Activated CD8-positive, alpha-beta T cell treated with anti-CD3 and anti-CD28 coated beads for 36 hours (primary cell): ENCODE data around the gene CASTOR1. TPM values are rescaled to one million over a fixed set of nuclear protein-coding genes. Genes with fewer than 3 reads are reported as not detected.

Experiments
- ATAC-seq: fragments of 200-7000 bp; cut with Tn5 transposase; one replicate; pipeline ENCODE4 v1.10.0; 2021; ENCODE audit warnings: mild to moderate bottlenecking, moderate library complexity
- CTCF ChIA-PET: fragments of 350-600 bp; sonication (Branson Sonifier 250); formaldehyde crosslinking; loops from one replicate; lab custom pipeline; 2021; ENCODE audit warnings: antibody characterized with exemption; lab: Charles Lee
- POLR2A ChIA-PET: fragments of 350-600 bp; sonication (Branson Sonifier 250); formaldehyde crosslinking; loops from one replicate; lab custom pipeline; 2021; ENCODE audit warnings: antibody characterized with exemption; lab: Charles Lee
- DNase-seq: peaks from one replicate; pipeline ENCODE4 v3.0.0-alpha.2; 2020
- H3K27ac Mint-ChIP-seq: one replicate; pipeline ENCODE4 v1.8.0; 2021; ENCODE audit warnings: mild to moderate bottlenecking, mixed read lengths
- H3K27me3 Mint-ChIP-seq: one replicate; pipeline ENCODE4 v1.8.0; 2021; ENCODE audit warnings: mixed read lengths
- H3K36me3 Mint-ChIP-seq: one replicate; pipeline ENCODE4 v1.8.0; 2021; ENCODE audit warnings: low read depth, mixed read lengths
- H3K4me1 Mint-ChIP-seq: one replicate; pipeline ENCODE4 v1.8.0; 2021; ENCODE audit warnings: low read depth, mixed read lengths
- H3K4me3 Mint-ChIP-seq: one replicate; pipeline ENCODE4 v1.8.0; 2021; ENCODE audit warnings: mild to moderate bottlenecking, moderate library complexity, mixed read lengths
- H3K9me3 Mint-ChIP-seq: one replicate; pipeline ENCODE4 v1.8.0; 2021; ENCODE audit warnings: mixed read lengths
- CTCF ChIP-seq: fragments of 200-600 bp; IDR thresholded peaks from one replicate; pipeline ENCODE4 v1.8.0; 2022; ENCODE audit warnings: antibody characterized with exemption, mild to moderate bottlenecking
- intact Hi-C: fragments of 100-400 bp; cut with micrococcal nuclease; formaldehyde crosslinking; loops from one replicate; pipeline ENCODE4 v1.10.0; 2022
- total RNA-seq, 2 experiments: library from RNA; stranded (reverse); gene quantifications; one replicate each; pipeline ENCODE4 v1.2.3, GENCODE V29; 2021

CASTOR1 gene
- total RNA-seq, 2 experiments from 2014 or later, result 4.2 to 5.1 TPM

GRCh38 chr22:30261134-30261533 lies 28.2 kb downstream of the CASTOR1 start:
- DNase-seq (no peak), ATAC-seq (no peak)
- peaks cover 2% of the 10 kb centered on the region for H3K27me3 Mint-ChIP-seq
- no peak for TF ChIP-seq CTCF
- no peaks in the 10 kb centered on the region for H3K9me3 Mint-ChIP-seq
- H3K4me1 Mint-ChIP-seq, result peaks cover 25% of the 10 kb centered on the region
- H3K4me3 Mint-ChIP-seq, result no peak overlapping the region
- intact Hi-C loops, result no loop called here
- POLR2A ChIA-PET, result interaction anchor here (0.6 to 1.0 kb wide), 4 partner anchors 41 to 1419 kb away, joined by 3 to 4 read pairs (median 3); no protein-coding TSS in a partner anchor
- peak overlapping the region; percentile 10 for H3K27ac Mint-ChIP-seq
- H3K36me3 Mint-ChIP-seq, result peaks cover 39% of the 10 kb centered on the region
- CTCF ChIA-PET, result interaction anchor here (1.0 to 2.5 kb wide), 8 partner anchors 19 to 140 kb away, joined by 3 to 9 read pairs (median 6); partner anchors contain the start of genes RNF215 and SEC14L2

GRCh38 chr22:30260682-30261081 lies 28.6 kb downstream of the CASTOR1 start:
- intact Hi-C loops, result no loop called here

GRCh38 chr22:30260276-30260675 lies 29.0 kb downstream of the CASTOR1 start:
- ATAC-seq (no peak), DNase-seq (no peak)
- POLR2A ChIA-PET, result interaction anchor here (0.5 to 1.3 kb wide), 3 partner anchors 27 to 163 kb away, joined by 3 to 4 read pairs (median 3); no protein-coding TSS in a partner anchor
- H3K27ac Mint-ChIP-seq, result no peak overlapping the region
- CTCF ChIA-PET, result interaction anchor here (1.5 to 2.1 kb wide), 5 partner anchors 20 to 139 kb away, joined by 4 to 7 read pairs (median 6); no protein-coding TSS in a partner anchor
- intact Hi-C loops, result no loop called here
- peaks cover 32% of the 10 kb centered on the region for H3K36me3 Mint-ChIP-seq
- H3K9me3 Mint-ChIP-seq, result no peaks in the 10 kb centered on the region
- H3K27me3 Mint-ChIP-seq, result peaks cover 2% of the 10 kb centered on the region
- TF ChIP-seq CTCF, result no peak
- H3K4me3 Mint-ChIP-seq, result no peak overlapping the region
- peaks cover 24% of the 10 kb centered on the region for H3K4me1 Mint-ChIP-seq

More at GRCh38 chr22:30260682-30261081, 28.6 kb downstream of the CASTOR1 start:
- ChIA-PET POLR2A (interaction anchor here (1.0 to 1.3 kb wide), 2 partner anchors 26 to 162 kb away, joined by 3 to 4 read pairs; no protein-coding TSS in a partner anchor), CTCF (interaction anchor here (1.0 to 2.1 kb wide), 7 partner anchors 20 to 139 kb away, joined by 3 to 7 read pairs (median 5); partner anchors contain the start of gene RNF215)
- H3K27me3 Mint-ChIP-seq, result peaks cover 2% of the 10 kb centered on the region
- no peak for DNase-seq
- no peak overlapping the region for H3K27ac Mint-ChIP-seq
- ATAC-seq, result no peak
- peaks cover 36% of the 10 kb centered on the region for H3K36me3 Mint-ChIP-seq
- peaks cover 26% of the 10 kb centered on the region for H3K4me1 Mint-ChIP-seq
- no peak for TF ChIP-seq CTCF
- no peaks in the 10 kb centered on the region for H3K9me3 Mint-ChIP-seq
- H3K4me3 Mint-ChIP-seq, result no peak overlapping the region

GRCh38 chr22:30254314-30254713 lies 35.0 kb downstream of the CASTOR1 start:
- Mint-ChIP-seq H3K36me3 (no peaks in the 10 kb centered on the region), H3K27me3 (peaks cover 2% of the 10 kb centered on the region), H3K9me3 (no peaks in the 10 kb centered on the region), H3K27ac (no peak overlapping the region), H3K4me1 (peaks cover 41% of the 10 kb centered on the region), H3K4me3 (no peak overlapping the region)
- CTCF ChIA-PET, result interaction anchor here (0.8 to 3.2 kb wide), 6 partner anchors 28 to 154 kb away, joined by 3 to 36 read pairs (median 8); partner anchors contain the start of gene RNF215
- DNase-seq (no peak), ATAC-seq (no peak)
- POLR2A ChIA-PET, result no interaction called here
- no peak for TF ChIP-seq CTCF
- intact Hi-C loops, result loop anchor here (2.0 kb wide), 1 partner anchor 146 kb away; no protein-coding TSS in a partner anchor

GRCh38 chr22:30253205-30253852 lies 36.0 kb downstream of the CASTOR1 start:
- no peak for TF ChIP-seq CTCF
- Mint-ChIP-seq H3K36me3 (no peaks in the 10 kb centered on the region), H3K27me3 (peaks cover 3% of the 10 kb centered on the region), H3K27ac (no peak overlapping the region), H3K9me3 (no peaks in the 10 kb centered on the region), H3K4me1 (peaks cover 46% of the 10 kb centered on the region), H3K4me3 (no peak overlapping the region)
- intact Hi-C loops, result no loop called here
- no peak for DNase-seq
- ChIA-PET CTCF (interaction anchor here (1.2 to 3.2 kb wide), 3 partner anchors 10 to 154 kb away, joined by 3 to 36 read pairs (median 4); no protein-coding TSS in a partner anchor), POLR2A (interaction anchor here (0.5 to 1.2 kb wide), 2 partner anchors 14 to 160 kb away, joined by 3 read pairs; no protein-coding TSS in a partner anchor)
- no peak for ATAC-seq
